PC-9 (cell line): ENCODE measurements around the gene GRB2.

Experiments used
- EZH2 ChIP-seq: fragments of 200-600 bp; sonication (generic); IDR thresholded peaks from 2 replicates; pipeline ENCODE4 v1.8.0; 2017; ENCODE audit warnings: antibody characterized with exemption, low read depth
- TF ChIP-seq, protein P1 (sequence below): fragments of 200-600 bp; sonication (generic); conservative IDR thresholded peaks from 2 replicates; pipeline ENCODE4 v1.6.1; 2017; ENCODE audit warnings: mixed run types, antibody characterized with exemption, mild to moderate bottlenecking, moderate library complexity

- TF ChIP-seq, protein P1, sequence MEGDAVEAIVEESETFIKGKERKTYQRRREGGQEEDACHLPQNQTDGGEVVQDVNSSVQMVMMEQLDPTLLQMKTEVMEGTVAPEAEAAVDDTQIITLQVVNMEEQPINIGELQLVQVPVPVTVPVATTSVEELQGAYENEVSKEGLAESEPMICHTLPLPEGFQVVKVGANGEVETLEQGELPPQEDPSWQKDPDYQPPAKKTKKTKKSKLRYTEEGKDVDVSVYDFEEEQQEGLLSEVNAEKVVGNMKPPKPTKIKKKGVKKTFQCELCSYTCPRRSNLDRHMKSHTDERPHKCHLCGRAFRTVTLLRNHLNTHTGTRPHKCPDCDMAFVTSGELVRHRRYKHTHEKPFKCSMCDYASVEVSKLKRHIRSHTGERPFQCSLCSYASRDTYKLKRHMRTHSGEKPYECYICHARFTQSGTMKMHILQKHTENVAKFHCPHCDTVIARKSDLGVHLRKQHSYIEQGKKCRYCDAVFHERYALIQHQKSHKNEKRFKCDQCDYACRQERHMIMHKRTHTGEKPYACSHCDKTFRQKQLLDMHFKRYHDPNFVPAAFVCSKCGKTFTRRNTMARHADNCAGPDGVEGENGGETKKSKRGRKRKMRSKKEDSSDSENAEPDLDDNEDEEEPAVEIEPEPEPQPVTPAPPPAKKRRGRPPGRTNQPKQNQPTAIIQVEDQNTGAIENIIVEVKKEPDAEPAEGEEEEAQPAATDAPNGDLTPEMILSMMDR = no peak
- TF ChIP-seq EZH2 = no peak
These were observed 10.5 kb upstream of the GRB2 start for GRCh38 chr17:75416006-75416405.
